ENCODE measurements around the gene NR1H3. TPM values are rescaled to one million over a fixed set of nuclear protein-coding genes. Genes with fewer than 3 reads are reported as not detected.
"Not testable (repeated sequence)": the region's sequence is repeated elsewhere in the genome, so short reads cannot be mapped to it uniquely, and the experiment has no call there.

Gene NR1H3
- total and polyA plus RNA-seq, 12 donors: 15.4 to 246 (median 47.2) TPM

DNA sequence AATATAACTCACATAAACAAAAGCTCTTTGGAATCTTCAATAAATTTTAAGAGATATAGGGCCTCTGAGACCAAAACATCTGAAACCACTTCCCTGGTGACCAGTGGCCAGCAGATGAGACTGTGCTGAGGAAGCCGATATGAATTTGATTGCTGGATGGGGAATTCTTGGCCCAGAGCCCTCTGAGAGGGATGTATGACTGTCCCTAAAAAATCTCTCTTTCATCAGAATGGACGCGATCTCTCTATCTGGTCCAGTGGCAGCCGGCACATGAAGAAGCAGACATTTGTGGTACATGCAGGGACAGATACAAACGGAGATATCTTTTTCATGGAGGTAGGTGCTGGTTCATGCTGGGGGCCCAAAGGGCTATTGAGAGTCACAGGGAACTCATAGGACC is 57.2 kb downstream of the NR1H3 start:
- DNase-seq: peak in 1 of 7 donors; percentile 35
- Histone ChIP-seq H3K36me3 (replicated peaks in 1 of 2) (peaks cover 0 to 85% of the 10 kb centered on the region in 2 donors), H3K27me3 (no peaks in the 10 kb centered on the region), H3K4me3 (no peak overlapping the region), H3K9me3 (replicated peaks in 1 of 3) (no peaks in the 10 kb centered on the region), H3K27ac (no peak overlapping the region), H3K4me1 (replicated peaks in 1 of 2) (no peaks in the 10 kb centered on the region)
- intact Hi-C loops (cut with DNase I): no loop called here
- WGBS, 4 donors: 81 to 86% (median 83%) methylated on average over 5 of the region's 5 CpGs
- TF ChIP-seq POLR2A (IDR thresholded peaks at IDR 0.05) (no peak), CTCF (IDR thresholded peaks at IDR 0.05) (no peak)

GRCh38 chr11:47316501-47316900 is 58.7 kb downstream of the NR1H3 start:
- H3K27ac ChIP-seq; H3K27me3 ChIP-seq; H3K4me1 ChIP-seq (replicated peaks in 1 of 2); H3K9me3 ChIP-seq (replicated peaks in 1 of 3); H3K4me3 ChIP-seq; intact Hi-C loops (cut with DNase I): not testable (repeated sequence)
- peak in 1 of 7 donors; percentile 34 for DNase-seq
- H3K36me3 ChIP-seq (replicated peaks in 1 of 2): peaks cover 0 to 77% of the 10 kb centered on the region in 2 donors
- WGBS, 4 donors: 87 to 96% (median 92%) methylated on average over 8 of the region's 8 CpGs

GRCh38 chr11:47317064-47317828 is 59.5 kb downstream of the NR1H3 start:
- Histone ChIP-seq H3K36me3 (replicated peaks in 1 of 2) (peaks cover 0 to 70% of the 10 kb centered on the region in 2 donors), H3K9me3 (replicated peaks in 1 of 3) (no peaks in the 10 kb centered on the region), H3K4me1 (replicated peaks in 1 of 2) (no peaks in the 10 kb centered on the region), H3K27me3 (no peaks in the 10 kb centered on the region), H3K27ac (no peak overlapping the region), H3K4me3 (no peak overlapping the region)
- intact Hi-C loops (cut with DNase I): no loop called here
- WGBS, 4 donors: 78 to 94% (median 84%) methylated on average over 5 of the region's 5 CpGs
- DNase-seq: no peak
- no peak for TF ChIP-seq CTCF (IDR thresholded peaks at IDR 0.05)

DNA sequence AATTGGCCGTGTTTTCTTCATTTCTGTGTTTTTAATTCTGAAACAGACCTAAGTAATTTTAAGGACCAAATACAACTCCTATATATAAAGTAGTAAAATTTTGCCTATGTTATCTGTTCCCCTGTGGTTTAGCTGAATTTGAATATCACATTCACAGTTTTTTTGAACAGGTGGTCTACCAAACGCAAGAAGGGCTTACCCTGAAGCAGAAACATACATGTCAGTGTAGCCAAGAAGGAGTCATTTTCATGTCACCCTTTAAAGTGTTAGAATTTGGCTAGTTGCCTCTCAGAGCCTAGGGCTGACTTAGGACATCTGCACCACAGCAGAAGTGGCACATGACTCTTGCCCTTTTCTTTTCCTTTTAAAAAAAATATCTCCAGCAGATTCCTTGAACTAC is 60.4 kb downstream of the NR1H3 start:
- intact Hi-C loops (cut with DNase I): no loop called here
- WGBS, 4 donors: 90 to 95% (median 92%) methylated on average over 2 of the region's 2 CpGs
- Histone ChIP-seq H3K27me3 (no peaks in the 10 kb centered on the region), H3K36me3 (replicated peaks in 1 of 2) (peaks cover 0 to 60% of the 10 kb centered on the region in 2 donors), H3K4me1 (replicated peaks in 1 of 2) (no peaks in the 10 kb centered on the region), H3K4me3 (no peak overlapping the region), H3K27ac (no peak overlapping the region), H3K9me3 (replicated peaks in 1 of 3) (no peaks in the 10 kb centered on the region)
- DNase-seq: no peak
- TF ChIP-seq CTCF (IDR thresholded peaks at IDR 0.05) (no peak), POLR2A (IDR thresholded peaks at IDR 0.05) (no peak)

Other genes starting within 250 kb of the NR1H3 start
- 100 to 1,000 TPM in 6 of 9 donors, 10 to 100 TPM in 3; 74.4 to 411 (median 122) TPM for gene ARFGAP2, start 81.1 kb upstream of the NR1H3 start, total RNA-seq
- 10 to 100 TPM; 72.3 to 92.6 (median 91.1) TPM for gene ARFGAP2, start 81.1 kb upstream of the NR1H3 start, polyA plus RNA-seq
- 100 to 1,000 TPM in 6 of 9 donors, 10 to 100 TPM in 3; 69.9 to 211 (median 108) TPM for gene PACSIN3, start 71.6 kb upstream of the NR1H3 start, total RNA-seq
- 10 to 100 TPM; 49.4 to 78.9 (median 73.7) TPM for gene PACSIN3, start 71.6 kb upstream of the NR1H3 start, polyA plus RNA-seq
- gene DDB2, start 43.0 kb upstream of the NR1H3 start, total RNA-seq: 100 to 1,000 TPM in 1 of 9 donors, 10 to 100 TPM in 8; 35.8 to 121 (median 48.4) TPM
- gene DDB2, start 43.0 kb upstream of the NR1H3 start, polyA plus RNA-seq: 100 to 1,000 TPM in 1 of 3 donors, 10 to 100 TPM in 2; 48.3 to 128 (median 54.9) TPM
- gene ACP2, start 9.2 kb upstream of the NR1H3 start, total RNA-seq: 100 to 1,000 TPM in 4 of 9 donors, 10 to 100 TPM in 5; 64.6 to 127 (median 81.8) TPM
- 10 to 100 TPM; 39.8 to 59.7 (median 58.2) TPM for gene ACP2, start 9.2 kb upstream of the NR1H3 start, polyA plus RNA-seq
- gene MADD, start 12.1 kb downstream of the NR1H3 start, total RNA-seq: 10 to 100 TPM; 38.8 to 83.0 (median 51.1) TPM
- 10 to 100 TPM; 33.4 to 48.9 (median 45.9) TPM for gene MADD, start 12.1 kb downstream of the NR1H3 start, polyA plus RNA-seq
- 1 to 10 TPM in 8 of 9 donors, under 1 TPM in 1; 0.54 to 4.9 (median 2.0) TPM for gene MYBPC3, start 94.7 kb downstream of the NR1H3 start, total RNA-seq
- gene MYBPC3, start 94.7 kb downstream of the NR1H3 start, polyA plus RNA-seq: 1 to 10 TPM; 1.5 to 5.8 (median 2.9) TPM
- gene SPI1, start 120.6 kb downstream of the NR1H3 start, total RNA-seq: 10 to 100 TPM in 8 of 9 donors, 1 to 10 TPM in 1; 2.7 to 65.6 (median 40.6) TPM
- gene SPI1, start 120.6 kb downstream of the NR1H3 start, polyA plus RNA-seq: 10 to 100 TPM in 2 of 3 donors, 1 to 10 TPM in 1; 7.0 to 79.2 (median 43.0) TPM
- 10 to 100 TPM; 29.2 to 92.9 (median 57.7) TPM for gene SLC39A13, start 150.6 kb downstream of the NR1H3 start, total RNA-seq
- gene SLC39A13, start 150.6 kb downstream of the NR1H3 start, polyA plus RNA-seq: 10 to 100 TPM in 2 of 3 donors, 1 to 10 TPM in 1; 8.2 to 80.5 (median 64.5) TPM
- gene PSMC3, start 168.4 kb downstream of the NR1H3 start, total RNA-seq: 100 to 1,000 TPM in 6 of 9 donors, 10 to 100 TPM in 3; 85.4 to 173 (median 128) TPM
- gene PSMC3, start 168.4 kb downstream of the NR1H3 start, polyA plus RNA-seq: 100 to 1,000 TPM; 110 to 291 (median 137) TPM
- gene RAPSN, start 191.1 kb downstream of the NR1H3 start, total RNA-seq: 1 to 10 TPM in 7 of 9 donors, under 1 TPM in 2; 0.18 to 5.1 (median 1.9) TPM
- gene RAPSN, start 191.1 kb downstream of the NR1H3 start, polyA plus RNA-seq: 1 to 10 TPM in 2 of 3 donors, under 1 TPM in 1; 0.33 to 4.7 (median 3.9) TPM